ENCODE measurements around the gene NKX2-8. TPM values are rescaled to one million over a fixed set of nuclear protein-coding genes. Genes with fewer than 3 reads are reported as not detected.
A peak's percentile ranks its signal among the peaks of the same experiment; 100 is the strongest.

NKX2-8 gene
- total RNA-seq, 4 donors from 2014 or later = not detected

DNA sequence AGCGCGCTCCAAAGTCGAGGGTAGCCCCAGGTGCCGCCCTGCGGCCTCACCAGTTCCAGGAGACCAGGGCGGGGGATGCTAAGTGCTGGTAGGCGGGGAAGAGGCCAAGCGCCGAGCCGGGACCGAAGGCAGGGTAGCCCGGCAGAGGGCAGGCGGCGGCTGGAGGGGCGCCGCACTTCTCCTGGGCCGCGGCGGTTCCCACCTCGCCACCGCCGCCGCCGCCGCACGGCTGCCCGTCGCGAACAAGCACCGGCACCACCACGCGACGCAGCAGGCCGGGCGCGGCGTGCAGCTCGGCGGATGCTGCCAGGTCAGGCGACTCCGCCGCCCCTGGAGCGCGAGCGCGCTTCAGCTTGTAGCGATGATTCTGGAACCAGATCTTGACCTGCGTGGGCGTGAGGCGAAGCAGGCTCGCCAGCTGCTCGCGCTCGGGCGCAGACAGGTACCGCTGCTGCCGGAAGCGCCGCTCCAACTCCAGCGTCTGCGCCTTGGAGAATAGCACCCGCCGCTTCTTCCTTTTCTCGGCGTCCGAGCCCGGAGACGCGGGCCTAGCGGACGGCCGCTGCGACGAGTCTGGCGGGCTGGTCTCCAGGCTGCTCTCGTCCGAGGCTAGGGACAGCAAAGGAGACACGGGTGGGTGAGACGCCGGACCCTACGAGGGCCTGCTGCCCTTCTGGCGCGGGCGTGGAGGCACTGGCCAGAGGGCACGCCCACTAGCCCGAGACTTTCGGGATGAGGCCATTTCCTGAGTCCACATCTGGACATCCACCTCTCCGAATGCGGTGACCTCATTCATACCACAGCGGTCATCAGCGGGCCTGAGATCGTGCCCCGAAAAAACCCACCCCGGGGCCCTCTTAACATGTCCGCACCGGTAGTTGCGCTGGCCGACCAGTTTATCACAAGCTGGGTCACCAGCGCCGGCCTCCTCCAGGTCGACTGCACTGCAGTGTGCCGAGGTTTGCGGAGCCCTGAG, 1.3 kb downstream of the NKX2-8 start:
- Histone ChIP-seq H3K4me1 (peaks cover 24 to 45% (median 33%) of the 10 kb centered on the region in 4 donors), H3K36me3 (no peaks in the 10 kb centered on the region), H3K27me3 (peaks cover 2 to 97% (median 40%) of the 10 kb centered on the region in 4 donors), H3K9me3 (no peaks in the 10 kb centered on the region), H3K4me3 (peak overlapping the region; percentile 50 to 54 (median 52)), H3K27ac (replicated peaks in 1 of 4) (no peak overlapping the region)
- TF ChIP-seq EP300 (IDR thresholded peaks at IDR 0.05) (no peak), POLR2AphosphoS5 (IDR thresholded peaks at IDR 0.05) (no peak), POLR2A (IDR thresholded peaks at IDR 0.05; ENCODE audit: low read depth) (no peak)
- TF ChIP-seq, protein P1, sequence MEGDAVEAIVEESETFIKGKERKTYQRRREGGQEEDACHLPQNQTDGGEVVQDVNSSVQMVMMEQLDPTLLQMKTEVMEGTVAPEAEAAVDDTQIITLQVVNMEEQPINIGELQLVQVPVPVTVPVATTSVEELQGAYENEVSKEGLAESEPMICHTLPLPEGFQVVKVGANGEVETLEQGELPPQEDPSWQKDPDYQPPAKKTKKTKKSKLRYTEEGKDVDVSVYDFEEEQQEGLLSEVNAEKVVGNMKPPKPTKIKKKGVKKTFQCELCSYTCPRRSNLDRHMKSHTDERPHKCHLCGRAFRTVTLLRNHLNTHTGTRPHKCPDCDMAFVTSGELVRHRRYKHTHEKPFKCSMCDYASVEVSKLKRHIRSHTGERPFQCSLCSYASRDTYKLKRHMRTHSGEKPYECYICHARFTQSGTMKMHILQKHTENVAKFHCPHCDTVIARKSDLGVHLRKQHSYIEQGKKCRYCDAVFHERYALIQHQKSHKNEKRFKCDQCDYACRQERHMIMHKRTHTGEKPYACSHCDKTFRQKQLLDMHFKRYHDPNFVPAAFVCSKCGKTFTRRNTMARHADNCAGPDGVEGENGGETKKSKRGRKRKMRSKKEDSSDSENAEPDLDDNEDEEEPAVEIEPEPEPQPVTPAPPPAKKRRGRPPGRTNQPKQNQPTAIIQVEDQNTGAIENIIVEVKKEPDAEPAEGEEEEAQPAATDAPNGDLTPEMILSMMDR (IDR thresholded peaks at IDR 0.05) = no peak
- no peak for DNase-seq (ENCODE audit: extremely low spot score)
- 1% methylated on average over 20 of the region's 103 CpGs for WGBS
- intact Hi-C loops (cut with DNase I) = no loop called here

DNA sequence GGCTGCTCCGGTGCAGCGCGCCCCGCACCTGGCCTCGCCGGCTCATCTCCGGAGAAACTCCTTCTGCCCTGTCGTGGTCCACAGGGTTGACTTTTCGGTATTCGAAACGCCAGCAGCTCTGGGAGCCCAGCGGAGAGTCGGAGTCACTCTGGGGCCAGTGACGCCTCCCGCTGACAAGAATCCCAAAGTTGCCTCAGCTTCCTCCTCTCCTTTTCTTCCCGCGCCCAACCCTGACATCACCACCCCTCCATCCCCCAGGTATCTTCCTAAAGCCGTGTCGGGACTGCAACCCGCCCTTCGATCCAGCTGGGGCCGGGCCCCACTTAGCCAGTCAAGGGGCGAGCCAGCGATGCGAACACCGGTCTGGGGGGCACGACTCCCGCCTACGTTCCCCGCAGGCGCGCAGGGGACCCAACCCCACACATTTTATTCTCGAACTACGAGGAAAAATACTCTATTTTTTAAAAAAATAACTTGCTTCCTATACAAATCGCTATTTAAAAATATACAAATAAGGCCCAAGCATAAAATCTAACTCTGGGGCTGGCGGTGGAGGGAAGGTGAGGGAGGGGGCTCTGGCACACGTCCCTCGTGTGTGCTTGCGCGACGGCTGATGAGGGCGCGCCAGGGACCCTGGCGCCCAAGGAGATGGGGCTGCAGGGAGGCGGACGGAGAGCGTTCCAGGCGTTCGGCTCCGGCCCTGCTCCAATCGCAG, 2.1 kb downstream of the NKX2-8 start:
- peaks cover 24 to 45% (median 33%) of the 10 kb centered on the region in 4 donors for H3K4me1 ChIP-seq
- DNase-seq (ENCODE audit: extremely low spot score) = no peak
- WGBS = 5% methylated on average over 39 of the region's 51 CpGs
- no peaks in the 10 kb centered on the region for H3K36me3 ChIP-seq
- TF ChIP-seq, protein P1 (IDR thresholded peaks at IDR 0.05) = no peak
- TF ChIP-seq EP300 (IDR thresholded peaks at IDR 0.05) = no peak
- no peak for TF ChIP-seq POLR2AphosphoS5 (IDR thresholded peaks at IDR 0.05)
- TF ChIP-seq POLR2A (IDR thresholded peaks at IDR 0.05; ENCODE audit: low read depth) = no peak
- H3K27ac ChIP-seq (replicated peaks in 1 of 4) = no peak overlapping the region
- intact Hi-C loops (cut with DNase I) = no loop called here
- no peaks in the 10 kb centered on the region for H3K9me3 ChIP-seq
- H3K4me3 ChIP-seq = peak overlapping the region; percentile 50 to 54 (median 52)
- H3K27me3 ChIP-seq = peaks cover 2 to 97% (median 41%) of the 10 kb centered on the region in 4 donors

DNA sequence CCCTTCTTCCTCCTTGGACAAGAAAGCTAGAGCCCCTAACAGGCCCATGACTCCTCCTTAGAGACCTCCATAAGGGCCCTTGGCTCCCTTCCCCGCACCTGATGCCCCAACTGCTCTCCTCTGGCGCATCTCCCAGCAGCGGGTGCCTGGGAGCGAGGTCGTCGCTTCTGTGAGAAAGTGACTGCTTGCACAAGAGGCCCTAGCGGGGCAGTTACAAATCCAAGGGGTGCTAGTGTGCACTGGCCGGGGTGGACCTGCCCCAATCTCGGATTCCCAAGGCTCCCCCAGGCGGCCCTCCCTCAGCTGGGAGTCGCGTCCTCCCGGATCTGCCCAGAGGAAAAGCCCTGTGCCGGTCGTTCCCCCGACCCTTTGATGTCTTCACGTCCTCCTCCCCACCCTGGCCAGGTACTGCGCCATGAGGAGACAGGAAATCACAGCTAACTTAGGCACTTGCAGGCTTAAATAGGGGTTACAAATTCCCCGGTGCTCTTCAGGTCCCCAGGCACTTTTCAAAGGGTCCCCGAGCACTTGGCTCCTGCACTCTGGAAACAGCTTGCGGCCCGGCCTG, 2.8 kb downstream of the NKX2-8 start:
- H3K27me3 ChIP-seq = peaks cover 2 to 96% (median 41%) of the 10 kb centered on the region in 4 donors
- H3K36me3 ChIP-seq = no peaks in the 10 kb centered on the region
- no peak overlapping the region for H3K27ac ChIP-seq (replicated peaks in 1 of 4)
- TF ChIP-seq, protein P1 (IDR thresholded peaks at IDR 0.05) = no peak
- TF ChIP-seq EP300 (IDR thresholded peaks at IDR 0.05) (no peak), POLR2AphosphoS5 (IDR thresholded peaks at IDR 0.05) (no peak), POLR2A (IDR thresholded peaks at IDR 0.05; ENCODE audit: low read depth) (no peak)
- 6% methylated on average over 20 of the region's 22 CpGs for WGBS
- H3K4me3 ChIP-seq = no peak overlapping the region
- H3K9me3 ChIP-seq = no peaks in the 10 kb centered on the region
- no peak for DNase-seq (ENCODE audit: extremely low spot score)
- intact Hi-C loops (cut with DNase I) = no loop called here
- H3K4me1 ChIP-seq = peaks cover 24 to 45% (median 33%) of the 10 kb centered on the region in 4 donors

DNA sequence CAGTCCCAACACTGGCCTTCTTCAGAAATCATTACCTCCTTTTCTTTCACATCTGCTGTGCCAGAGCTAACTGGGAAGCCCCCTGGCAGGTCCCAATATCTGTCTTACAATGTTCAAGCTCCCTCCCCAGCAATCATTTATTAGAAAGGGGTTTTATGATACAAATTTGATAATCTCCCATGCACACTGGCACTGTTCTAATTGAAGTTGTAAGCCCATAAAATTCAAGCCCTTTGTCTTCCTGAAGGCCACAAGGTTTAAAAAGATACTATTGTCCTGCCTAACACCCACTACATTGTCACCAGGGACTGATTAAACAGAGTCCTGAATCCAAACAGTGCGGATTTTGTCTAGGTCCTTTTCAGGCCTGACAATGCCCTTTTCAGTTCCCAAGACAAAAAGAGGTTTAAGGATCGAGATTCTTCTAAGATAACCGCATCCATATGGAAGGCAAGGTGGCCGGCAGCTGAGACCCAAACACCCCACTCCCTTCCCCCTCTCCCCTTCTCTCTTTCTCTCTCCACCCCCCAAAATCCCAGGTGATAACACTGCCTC, 3.3 kb downstream of the NKX2-8 start:
- DNase-seq (ENCODE audit: extremely low spot score) = no peak
- Histone ChIP-seq H3K27me3 (peaks cover 2 to 96% (median 38%) of the 10 kb centered on the region in 4 donors), H3K27ac (replicated peaks in 1 of 4) (no peak overlapping the region), H3K9me3 (no peaks in the 10 kb centered on the region), H3K4me1 (peaks cover 24 to 43% (median 33%) of the 10 kb centered on the region in 4 donors), H3K4me3 (no peak overlapping the region), H3K36me3 (no peaks in the 10 kb centered on the region)
- WGBS = 28% methylated on average over 4 of the region's 4 CpGs
- intact Hi-C loops (cut with DNase I) = no loop called here
- TF ChIP-seq EP300 (IDR thresholded peaks at IDR 0.05) (no peak), POLR2AphosphoS5 (IDR thresholded peaks at IDR 0.05) (no peak), POLR2A (IDR thresholded peaks at IDR 0.05; ENCODE audit: low read depth) (no peak)
- TF ChIP-seq, protein P1 (IDR thresholded peaks at IDR 0.05) = no peak

Data from esophagus muscularis mucosa (tissue), 4 donors.